Endothelial cell of umbilical vein (primary cell): ENCODE results near the gene USP27X. TPM values are rescaled to one million over a fixed set of nuclear protein-coding genes. Genes with fewer than 3 reads are reported as not detected.

ENCODE experiments used
- BruUV-seq: library from RNA; stranded (reverse); fragments of 400-500 nt; replicated peaks from 2 replicates; lab custom pipeline; 2021; lab: Mats Ljungman, UMichigan
- CTCF ChIA-PET: fragments of 300-600, 350-600 bp; sonication (Branson Sonifier 250); formaldehyde crosslinking; loops from one replicate; lab custom pipeline; 2021; ENCODE audit warnings: antibody characterized with exemption, inconsistent platforms; lab: Charles Lee
- POLR2A ChIA-PET: fragments of 300-600, 350-600 bp; sonication (Branson Sonifier 250); formaldehyde crosslinking; loops from one replicate; lab custom pipeline; 2021; ENCODE audit warnings: antibody characterized with exemption, inconsistent platforms; lab: Charles Lee
- DNase-seq: peaks from one replicate; pipeline ENCODE4 v3.0.0-alpha.2; 2011; ENCODE audit warnings: low read depth, low spot score
- FAIRE-seq: peaks from 2 replicates; lab custom pipeline; 2011; peaks lifted over from hg19 to GRCh38; lab: Jason Lieb, UNC
- H2AFZ ChIP-seq: 2 replicates; pipeline ENCODE4 v1.6.0; 2012; ENCODE audit warnings: low read depth, low read length, control low read depth, inconsistent platforms
- H3K27ac ChIP-seq: 2 replicates; pipeline ENCODE4 v1.5.1; 2011; ENCODE audit warnings: low read depth, mild to moderate bottlenecking, control low read depth, low read length, moderate library complexity; ENCODE audit not compliant: insufficient read depth
- H3K27me3 ChIP-seq, 2 experiments: 2 replicates each; pipeline versions ENCODE4 v1.6.0 to v1.6.1; 2011; ENCODE audit warnings: low read length in 2 of 2, mixed read lengths in 1 of 2; ENCODE audit not compliant: control insufficient read depth in 2 of 2, insufficient read depth in 2 of 2
- H3K36me3 ChIP-seq, 2 experiments: 2 replicates in 1 of 2; 3 replicates in 1 of 2; pipeline ENCODE4 v1.5.1; 2011; ENCODE audit warnings: low read length in 2 of 2, mild to moderate bottlenecking in 1 of 2, moderate library complexity in 1 of 2; ENCODE audit not compliant: control insufficient read depth in 2 of 2, insufficient read depth in 2 of 2; ENCODE audit errors: extremely low read depth in 1 of 2
- H3K4me1 ChIP-seq: 3 replicates; pipeline ENCODE4 v1.5.1; 2011; ENCODE audit warnings: mild to moderate bottlenecking, low read length; ENCODE audit not compliant: control insufficient read depth, insufficient read depth; ENCODE audit errors: extremely low read depth
- H3K4me2 ChIP-seq: 2 replicates; pipeline ENCODE4 v1.6.1; 2011; ENCODE audit warnings: low read length, control low read depth, mixed read lengths; ENCODE audit not compliant: insufficient read depth
- H3K4me3 ChIP-seq, 3 experiments: fragments of 200-600 bp in 1 of 3; sonication (generic), shearing (Covaris generic) in 1 of 3; replicated peaks in 1 of 3; 2 replicates each; pipeline ENCODE4 v1.5.1; 2011 to 2016; ENCODE audit warnings: control low read depth in 3 of 3, low read length in 3 of 3, mild to moderate bottlenecking in 2 of 3, inconsistent platforms in 1 of 3, low read depth in 1 of 3, moderate library complexity in 1 of 3; ENCODE audit not compliant: insufficient read depth in 1 of 3
- H3K79me2 ChIP-seq: 2 replicates; pipeline ENCODE4 v1.6.0; 2012; ENCODE audit warnings: low read length, inconsistent platforms; ENCODE audit not compliant: control insufficient read depth, insufficient read depth
- H3K9ac ChIP-seq: replicated peaks from 2 replicates; pipeline ENCODE3; 2011; ENCODE audit warnings: low read length, control low read depth; ENCODE audit not compliant: insufficient read depth; ENCODE audit errors: extremely low read depth
- H3K9me1 ChIP-seq: replicated peaks from 3 replicates; pipeline ENCODE4 v1.6.0; 2011; ENCODE audit warnings: mild to moderate bottlenecking, low read length; ENCODE audit not compliant: control insufficient read depth, insufficient read depth; ENCODE audit errors: extremely low read depth
- H3K9me3 ChIP-seq: replicated peaks from 2 replicates; pipeline ENCODE4 v1.5.1; 2012; ENCODE audit warnings: low read length, inconsistent platforms; ENCODE audit not compliant: control insufficient read depth, insufficient read depth
- H4K20me1 ChIP-seq: replicated peaks from 2 replicates; pipeline ENCODE3; 2011; ENCODE audit warnings: mild to moderate bottlenecking, low read length; ENCODE audit not compliant: control insufficient read depth, insufficient read depth; ENCODE audit errors: extremely low read depth
- CTCF ChIP-seq, 2 donors: IDR thresholded peaks; 1 replicate in 1 of 2; 2 replicates in 1 of 2; pipeline ENCODE4 v1.5.1; 2011; ENCODE audit warnings: low read length in 2 of 2, mild to moderate bottlenecking in 2 of 2, moderate library complexity in 2 of 2, control low read depth in 1 of 2, inconsistent platforms in 1 of 2, low read depth in 1 of 2; ENCODE audit not compliant: insufficient read depth in 1 of 2; ENCODE audit errors: extremely low read depth in 1 of 2
- EZH2 ChIP-seq: IDR thresholded peaks from 2 replicates; pipeline ENCODE4 v1.6.1; 2012; ENCODE audit warnings: borderline replicate concordance, low read depth, mild to moderate bottlenecking, moderate library complexity, low read length, inconsistent platforms; ENCODE audit not compliant: severe bottlenecking
- FOS ChIP-seq: IDR thresholded peaks from 2 replicates; pipeline ENCODE4 v1.6.1; 2011; ENCODE audit warnings: mild to moderate bottlenecking, low read length, moderate library complexity, borderline replicate concordance; ENCODE audit not compliant: insufficient read depth
- GATA2 ChIP-seq: IDR thresholded peaks from 2 replicates; pipeline ENCODE4 v1.7.0; 2011; ENCODE audit warnings: low read depth, mild to moderate bottlenecking, moderate library complexity, mixed read lengths, low read length; ENCODE audit not compliant: insufficient read length, insufficient read depth
- JUN ChIP-seq: IDR thresholded peaks from 2 replicates; pipeline ENCODE4 v1.6.1; 2011; ENCODE audit warnings: borderline replicate concordance, low read depth; ENCODE audit not compliant: insufficient read length, insufficient read depth
- MAX ChIP-seq: IDR thresholded peaks from 2 replicates; pipeline ENCODE4 v1.6.1; 2011; ENCODE audit not compliant: insufficient read depth, insufficient read length
- MYC ChIP-seq: IDR thresholded peaks from one replicate; pipeline ENCODE4 v1.6.1; 2011; ENCODE audit warnings: mild to moderate bottlenecking, low read depth, low read length
- POLR2A ChIP-seq: IDR thresholded peaks from 2 replicates; pipeline ENCODE4 v1.6.1; 2012; ENCODE audit warnings: low read depth, mild to moderate bottlenecking, control low read depth, low read length
- POLR2AphosphoS5 ChIP-seq: IDR thresholded peaks from 2 replicates; pipeline ENCODE4 v1.6.1; 2012; ENCODE audit warnings: low read depth, mild to moderate bottlenecking, control low read depth, low read length, moderate library complexity; ENCODE audit not compliant: insufficient read depth
- dilution Hi-C: fragments of 300-500 bp; cut with MboI; formaldehyde crosslinking; loops from one replicate; pipeline ENCODE4 v1.15.0; 2019; ENCODE audit warnings: low sequenced_read_pairs; ENCODE audit not compliant: extremely low pct_ligation_motif_present
- intact Hi-C: fragments of 100-400 bp; cut with micrococcal nuclease; formaldehyde crosslinking; loops from one replicate; pipeline ENCODE4 v1.10.0; 2022
- polyA plus RNA-seq, 4 experiments: library from polyadenylated mRNA; depleted of rRNA in 3 of 4; stranded (reverse) in 3 of 4; unstranded in 1 of 4; fragments of >200 nt; gene quantifications; 2 replicates each; pipeline versions ENCODE4 v1.2.1 to v1.2.3, GENCODE V29; 2011 to 2012; ENCODE audit warnings: missing spikeins in 1 of 4
- total RNA-seq: library from RNA; stranded (reverse); gene quantifications from 2 replicates; pipeline ENCODE4 v1.2.3, GENCODE V29; 2021

The USP27X gene
- total and polyA plus RNA-seq, 2 donors (not counting 3 experiments of a cell fraction or from before 2014, with no cell fraction given): 2.2 to 2.3 TPM

GRCh38 chrX:49868739-49869138 is 10.5 kb upstream of the USP27X start:
- H3K79me2 ChIP-seq: no peaks in the 10 kb centered on the region
- no peak overlapping the region for H3K27ac ChIP-seq
- H3K9ac ChIP-seq: no peak overlapping the region
- H3K4me3 ChIP-seq: no peak overlapping the region
- DNase-seq (no peak), FAIRE-seq (no peak)
- no peaks in the 10 kb centered on the region for H3K4me1 ChIP-seq
- no TSS peak for BruUV-seq
- no peaks in the 10 kb centered on the region for H3K36me3 ChIP-seq
- no peaks in the 10 kb centered on the region for H4K20me1 ChIP-seq
- dilution Hi-C loops: no loop called here
- no peaks in the 10 kb centered on the region for H3K9me3 ChIP-seq
- H3K9me1 ChIP-seq: no peaks in the 10 kb centered on the region
- intact Hi-C loops: no loop called here
- POLR2A ChIA-PET: no interaction called here
- peaks cover 0 to 9% of the 10 kb centered on the region in 2 experiments for H3K27me3 ChIP-seq
- H2AFZ ChIP-seq: no peak overlapping the region
- TF ChIP-seq CTCF (IDR thresholded peaks at IDR 0.05; ENCODE audit: extremely low read depth in 1 of 2, insufficient read depth in 1 of 2, low read depth in 1 of 2, low read length in 2 of 2) (no peak), JUN (no peak), POLR2A (no peak), GATA2 (no peak), MYC (no peak), POLR2AphosphoS5 (no peak), EZH2 (no peak), MAX (no peak), FOS (no peak)
- no peak overlapping the region for H3K4me2 ChIP-seq
- CTCF ChIA-PET: interaction anchor here (0.6 to 1.6 kb wide), 4 partner anchors 9 to 17 kb away, joined by 3 to 4 read pairs (median 3); partner anchors contain the start of gene USP27X
